Measurements from ENCODE around the gene ANKS1B. TPM values are rescaled to one million over a fixed set of nuclear protein-coding genes. Genes with fewer than 3 reads are reported as not detected.

ANKS1B gene
- total RNA-seq, 1 experiment from 2014 or later = 0.61 TPM

GRCh38 chr12:99658671-99659349 lies 325.9 kb downstream of the ANKS1B start:
- no peak overlapping the region for H3K4me3 Mint-ChIP-seq (ENCODE audit: unreplicated experiment)
- no peaks in the 10 kb centered on the region for H3K9me3 Mint-ChIP-seq (ENCODE audit: unreplicated experiment)
- no peaks in the 10 kb centered on the region for H3K9me3 ChIP-seq
- DNase-seq = no peak
- POLR2A ChIA-PET = no interaction called here
- H3K27me3 ChIP-seq (replicated peaks; ENCODE audit: control insufficient read depth, insufficient read depth, low read length) = no peaks in the 10 kb centered on the region
- CTCF ChIA-PET = interaction anchor here (1.0 to 2.2 kb wide), 3 partner anchors 268 to 615 kb away, joined by 4 to 7 read pairs (median 4); no protein-coding TSS in a partner anchor
- no peaks in the 10 kb centered on the region for H3K4me1 Mint-ChIP-seq (ENCODE audit: low read depth, unreplicated experiment)
- no peak overlapping the region for H3K4me3 ChIP-seq (ENCODE audit: low read depth, low read length)
- no peaks in the 10 kb centered on the region for H3K36me3 Mint-ChIP-seq (ENCODE audit: insufficient read depth, unreplicated experiment)
- H3K4me1 ChIP-seq = no peaks in the 10 kb centered on the region
- H3K27me3 Mint-ChIP-seq (ENCODE audit: insufficient read depth, unreplicated experiment) = peaks cover 5% of the 10 kb centered on the region
- intact Hi-C loops (cut with micrococcal nuclease; ENCODE audit: unreplicated experiment) = loop anchor here (1.0 to 5.0 kb wide), 3 partner anchors 272 to 616 kb away; no protein-coding TSS in a partner anchor
- TF ChIP-seq CTCF (IDR thresholded peaks at IDR 0.05; ENCODE audit: insufficient read depth in 1 of 2, low read depth in 1 of 2, low read length in 1 of 2, severe bottlenecking in 1 of 2, unreplicated experiment in 1 of 2) = peak; percentile 5 to 16
- no peaks in the 10 kb centered on the region for H3K36me3 ChIP-seq (ENCODE audit: control insufficient read depth, insufficient read depth, low read length)
- BruUV-seq (replicated peaks) = no TSS peak
- no peak overlapping the region for H3K27ac Mint-ChIP-seq (ENCODE audit: unreplicated experiment)

- POLR2A ChIA-PET = no interaction called here
Measured at GRCh38 chr12:99649551-99649950, 335.2 kb downstream of the ANKS1B start.

GRCh38 chr12:99648183-99648582 lies 336.6 kb downstream of the ANKS1B start:
- Mint-ChIP-seq H3K4me1 (ENCODE audit: low read depth, unreplicated experiment) (no peaks in the 10 kb centered on the region), H3K27me3 (ENCODE audit: insufficient read depth, unreplicated experiment) (peaks cover 8% of the 10 kb centered on the region), H3K27ac (ENCODE audit: unreplicated experiment) (no peak overlapping the region), H3K4me3 (ENCODE audit: unreplicated experiment) (no peak overlapping the region), H3K9me3 (ENCODE audit: unreplicated experiment) (no peaks in the 10 kb centered on the region), H3K36me3 (ENCODE audit: insufficient read depth, unreplicated experiment) (no peaks in the 10 kb centered on the region)
- H3K27me3 ChIP-seq (replicated peaks; ENCODE audit: control insufficient read depth, insufficient read depth, low read length) = no peaks in the 10 kb centered on the region
- CTCF ChIA-PET = no interaction called here
- POLR2A ChIA-PET = no interaction called here
- DNase-seq = no peak
- no peaks in the 10 kb centered on the region for H3K9me3 ChIP-seq
- BruUV-seq (replicated peaks) = no TSS peak
- H3K36me3 ChIP-seq (ENCODE audit: control insufficient read depth, insufficient read depth, low read length) = no peaks in the 10 kb centered on the region
- no peak overlapping the region for H3K4me3 ChIP-seq (ENCODE audit: low read depth, low read length)
- TF ChIP-seq CTCF (IDR thresholded peaks at IDR 0.05; ENCODE audit: insufficient read depth in 1 of 2, low read depth in 1 of 2, low read length in 1 of 2, severe bottlenecking in 1 of 2, unreplicated experiment in 1 of 2) = no peak
- intact Hi-C loops (cut with micrococcal nuclease; ENCODE audit: unreplicated experiment) = no loop called here
- no peaks in the 10 kb centered on the region for H3K4me1 ChIP-seq

More at GRCh38 chr12:99649551-99649950, 335.2 kb downstream of the ANKS1B start:
- no peak for DNase-seq
- Mint-ChIP-seq H3K27ac (ENCODE audit: unreplicated experiment) (no peak overlapping the region), H3K27me3 (ENCODE audit: insufficient read depth, unreplicated experiment) (peaks cover 6% of the 10 kb centered on the region), H3K36me3 (ENCODE audit: insufficient read depth, unreplicated experiment) (no peaks in the 10 kb centered on the region), H3K4me3 (ENCODE audit: unreplicated experiment) (no peak overlapping the region), H3K4me1 (ENCODE audit: low read depth, unreplicated experiment) (no peaks in the 10 kb centered on the region), H3K9me3 (ENCODE audit: unreplicated experiment) (no peaks in the 10 kb centered on the region)
- CTCF ChIA-PET = no interaction called here
- no peak overlapping the region for H3K4me3 ChIP-seq (ENCODE audit: low read depth, low read length)
- TF ChIP-seq CTCF (IDR thresholded peaks at IDR 0.05; ENCODE audit: insufficient read depth in 1 of 2, low read depth in 1 of 2, low read length in 1 of 2, severe bottlenecking in 1 of 2, unreplicated experiment in 1 of 2) = no peak
- no peaks in the 10 kb centered on the region for H3K36me3 ChIP-seq (ENCODE audit: control insufficient read depth, insufficient read depth, low read length)
- H3K4me1 ChIP-seq = no peaks in the 10 kb centered on the region
- no peaks in the 10 kb centered on the region for H3K9me3 ChIP-seq
- intact Hi-C loops (cut with micrococcal nuclease; ENCODE audit: unreplicated experiment) = no loop called here
- no TSS peak for BruUV-seq (replicated peaks)
- H3K27me3 ChIP-seq (replicated peaks; ENCODE audit: control insufficient read depth, insufficient read depth, low read length) = no peaks in the 10 kb centered on the region

All from Caco-2 (cell line).